ENCODE results near the gene SFXN3. TPM values are rescaled to one million over a fixed set of nuclear protein-coding genes. Genes with fewer than 3 reads are reported as not detected.
A peak's percentile ranks its signal among the peaks of the same experiment; 100 is the strongest.

The SFXN3 gene
- total and polyA plus RNA-seq, 2 donors from 2014 or later = 23.3 to 51.6 TPM

DNA sequence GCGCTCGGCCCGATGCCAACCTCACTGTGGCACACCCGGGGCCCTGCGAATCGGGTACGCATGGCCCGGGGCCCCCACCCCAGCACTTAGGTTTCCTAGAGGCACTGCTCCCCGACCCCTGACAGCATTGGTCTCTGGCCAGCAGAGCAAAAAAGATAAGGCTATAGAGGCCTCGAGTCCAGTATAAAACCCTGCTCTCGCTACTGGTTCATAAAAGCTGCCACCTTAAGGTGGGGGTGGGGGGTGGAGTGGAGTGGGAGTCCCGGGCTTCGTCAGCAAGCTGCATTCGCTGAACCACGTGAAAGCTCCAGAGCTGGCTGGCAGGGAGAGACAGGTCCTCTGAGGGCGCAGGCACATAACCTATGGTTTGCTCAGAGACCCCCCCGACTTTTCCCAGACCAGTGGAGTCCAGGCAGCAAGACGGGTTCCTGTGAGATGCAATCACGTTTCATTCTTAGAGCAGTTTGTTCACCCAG lies 32.1 kb downstream of the SFXN3 start:
- TF ChIP-seq, protein P1, sequence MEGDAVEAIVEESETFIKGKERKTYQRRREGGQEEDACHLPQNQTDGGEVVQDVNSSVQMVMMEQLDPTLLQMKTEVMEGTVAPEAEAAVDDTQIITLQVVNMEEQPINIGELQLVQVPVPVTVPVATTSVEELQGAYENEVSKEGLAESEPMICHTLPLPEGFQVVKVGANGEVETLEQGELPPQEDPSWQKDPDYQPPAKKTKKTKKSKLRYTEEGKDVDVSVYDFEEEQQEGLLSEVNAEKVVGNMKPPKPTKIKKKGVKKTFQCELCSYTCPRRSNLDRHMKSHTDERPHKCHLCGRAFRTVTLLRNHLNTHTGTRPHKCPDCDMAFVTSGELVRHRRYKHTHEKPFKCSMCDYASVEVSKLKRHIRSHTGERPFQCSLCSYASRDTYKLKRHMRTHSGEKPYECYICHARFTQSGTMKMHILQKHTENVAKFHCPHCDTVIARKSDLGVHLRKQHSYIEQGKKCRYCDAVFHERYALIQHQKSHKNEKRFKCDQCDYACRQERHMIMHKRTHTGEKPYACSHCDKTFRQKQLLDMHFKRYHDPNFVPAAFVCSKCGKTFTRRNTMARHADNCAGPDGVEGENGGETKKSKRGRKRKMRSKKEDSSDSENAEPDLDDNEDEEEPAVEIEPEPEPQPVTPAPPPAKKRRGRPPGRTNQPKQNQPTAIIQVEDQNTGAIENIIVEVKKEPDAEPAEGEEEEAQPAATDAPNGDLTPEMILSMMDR (IDR thresholded peaks at IDR 0.05; ENCODE audit: borderline replicate concordance, extremely low read depth, insufficient read depth) = no peak
- peak overlapping the region in 1 of 3 donors; percentile 53 for H3K4me3 ChIP-seq (ENCODE audit: low read length in 3 of 3)
- H3K27ac ChIP-seq (ENCODE audit: low read depth in 2 of 2, low read length in 2 of 2) = no peak overlapping the region

DNA sequence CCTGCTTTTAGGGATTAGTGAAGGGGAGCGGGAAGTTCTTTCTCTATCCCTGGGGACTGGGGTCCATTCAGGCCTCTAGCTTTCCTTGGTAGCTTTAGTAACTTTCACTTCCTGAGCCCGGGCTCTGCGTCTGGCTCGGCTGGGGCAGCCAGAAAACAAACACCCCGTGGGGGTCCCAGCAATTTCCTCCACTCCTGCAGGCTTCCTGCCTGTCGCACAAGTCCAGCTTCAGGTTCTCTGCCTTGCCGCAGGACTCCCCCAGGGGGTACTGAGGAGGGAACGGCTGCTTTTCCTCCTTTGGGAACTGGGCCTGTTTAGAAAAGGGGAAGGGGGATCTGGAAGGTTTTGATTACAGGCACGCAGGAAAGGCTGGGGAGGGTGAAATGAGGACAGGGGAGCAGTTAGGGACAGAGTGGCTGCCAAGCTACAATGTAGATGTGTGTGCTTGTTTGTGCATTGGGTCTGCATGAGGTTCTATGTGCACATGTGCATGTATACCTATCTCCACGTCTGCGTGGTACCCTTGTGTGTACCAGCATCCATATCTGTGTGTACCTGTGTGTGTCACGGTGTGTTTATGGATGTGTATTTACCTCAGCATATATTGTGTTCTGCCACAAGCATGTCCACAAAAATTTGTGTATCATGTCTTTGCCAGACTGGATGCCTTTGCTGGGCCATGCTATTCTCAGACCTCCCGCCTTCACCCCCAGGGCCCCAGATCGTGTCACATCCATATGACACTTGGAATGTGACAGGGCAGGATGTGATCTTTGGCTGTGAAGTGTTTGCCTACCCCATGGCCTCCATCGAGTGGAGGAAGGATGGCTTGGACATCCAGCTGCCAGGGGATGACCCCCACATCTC lies 32.7 kb downstream of the SFXN3 start:
- H3K4me3 ChIP-seq (ENCODE audit: low read length in 3 of 3) = peak overlapping the region in 1 of 3 donors; percentile 14
- H3K27me3 ChIP-seq (ENCODE audit: control insufficient read depth, insufficient read depth, low read length) = peaks cover 7% of the 10 kb centered on the region
- intact Hi-C loops (cut with DNase I) = no loop called here
- H3K9ac ChIP-seq (ENCODE audit: low read length in 3 of 3) = no peak overlapping the region
- peaks cover 0 to 30% (median 4%) of the 10 kb centered on the region in 3 donors for H3K4me1 ChIP-seq (ENCODE audit: control insufficient read depth in 2 of 3, insufficient read depth in 2 of 3, low read depth in 1 of 3, low read length in 3 of 3)
- DNase-seq (no peak), FAIRE-seq (no peak)
- no peak overlapping the region for H3K27ac ChIP-seq (ENCODE audit: low read depth in 2 of 2, low read length in 2 of 2)
- H3K9me3 ChIP-seq (ENCODE audit: control insufficient read depth in 2 of 3, insufficient read depth in 1 of 3, low read length in 3 of 3) = no peaks in the 10 kb centered on the region
- TF ChIP-seq, protein P1 (IDR thresholded peaks at IDR 0.05; ENCODE audit: borderline replicate concordance, extremely low read depth, insufficient read depth) = no peak
- no peaks in the 10 kb centered on the region for H3K36me3 ChIP-seq (ENCODE audit: control insufficient read depth in 2 of 3, insufficient read depth in 3 of 3, low read length in 3 of 3)

More for the DNA sequence above, 32.1 kb downstream of the SFXN3 start:
- intact Hi-C loops (cut with DNase I) = no loop called here
- Histone ChIP-seq H3K36me3 (ENCODE audit: control insufficient read depth in 2 of 3, insufficient read depth in 3 of 3, low read length in 3 of 3) (no peaks in the 10 kb centered on the region), H3K4me1 (ENCODE audit: control insufficient read depth in 2 of 3, insufficient read depth in 2 of 3, low read depth in 1 of 3, low read length in 3 of 3) (peaks cover 0 to 30% (median 4%) of the 10 kb centered on the region in 3 donors), H3K9ac (ENCODE audit: low read length in 3 of 3) (peak overlapping the region in 1 of 3 donors; percentile 34), H3K27me3 (ENCODE audit: control insufficient read depth, insufficient read depth, low read length) (peaks cover 7% of the 10 kb centered on the region), H3K9me3 (ENCODE audit: control insufficient read depth in 2 of 3, insufficient read depth in 1 of 3, low read length in 3 of 3) (no peaks in the 10 kb centered on the region)
- FAIRE-seq (no peak), DNase-seq (peak in 1 of 5 donors; percentile 66)

DNA sequence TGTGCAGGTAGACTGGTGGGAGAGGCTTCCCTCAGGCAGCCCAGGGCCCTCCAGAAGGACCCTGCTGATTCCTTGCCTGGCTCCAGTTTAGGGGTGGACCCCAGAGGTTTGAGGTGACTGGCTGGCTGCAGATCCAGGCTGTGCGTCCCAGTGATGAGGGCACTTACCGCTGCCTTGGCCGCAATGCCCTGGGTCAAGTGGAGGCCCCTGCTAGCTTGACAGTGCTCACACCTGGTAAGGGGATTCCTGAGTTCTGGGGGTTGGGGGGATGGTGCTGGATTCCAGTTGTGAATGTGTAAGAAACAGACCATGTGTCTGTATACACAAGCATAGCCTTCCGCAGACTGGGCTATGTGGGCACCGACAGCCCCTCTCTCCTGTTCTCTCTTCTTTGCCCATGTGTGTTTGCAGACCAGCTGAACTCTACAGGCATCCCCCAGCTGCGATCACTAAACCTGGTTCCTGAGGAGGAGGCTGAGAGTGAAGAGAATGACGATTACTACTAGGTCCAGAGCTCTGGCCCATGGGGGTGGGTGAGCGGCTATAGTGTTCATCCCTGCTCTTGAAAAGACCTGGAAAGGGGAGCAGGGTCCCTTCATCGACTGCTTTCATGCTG lies 33.5 kb downstream of the SFXN3 start:
- H3K4me1 ChIP-seq (ENCODE audit: control insufficient read depth in 2 of 3, insufficient read depth in 2 of 3, low read depth in 1 of 3, low read length in 3 of 3) = peaks cover 0 to 30% (median 4%) of the 10 kb centered on the region in 3 donors
- peaks cover 7% of the 10 kb centered on the region for H3K27me3 ChIP-seq (ENCODE audit: control insufficient read depth, insufficient read depth, low read length)
- TF ChIP-seq, protein P1 (IDR thresholded peaks at IDR 0.05; ENCODE audit: borderline replicate concordance, extremely low read depth, insufficient read depth) = no peak
- H3K4me3 ChIP-seq (ENCODE audit: low read length in 3 of 3) = no peak overlapping the region
- H3K9me3 ChIP-seq (ENCODE audit: control insufficient read depth in 2 of 3, insufficient read depth in 1 of 3, low read length in 3 of 3) = no peaks in the 10 kb centered on the region
- FAIRE-seq (no peak), DNase-seq (no peak)
- intact Hi-C loops (cut with DNase I) = no loop called here
- no peak overlapping the region for H3K27ac ChIP-seq (ENCODE audit: low read depth in 2 of 2, low read length in 2 of 2)
- H3K36me3 ChIP-seq (ENCODE audit: control insufficient read depth in 2 of 3, insufficient read depth in 3 of 3, low read length in 3 of 3) = no peaks in the 10 kb centered on the region
- H3K9ac ChIP-seq (ENCODE audit: low read length in 3 of 3) = no peak overlapping the region

Data from kidney (tissue), 14 donors.